HG02571 (cell line): ENCODE measurements around the gene WDR83.
A peak's percentile ranks its signal among the peaks of the same experiment; 100 is the strongest.
"Not testable (repeated sequence)": the region's sequence is repeated elsewhere in the genome, so short reads cannot be mapped to it uniquely, and the experiment has no call there.

Experiments
- ATAC-seq: cut with Tn5 transposase; IDR thresholded peaks from one replicate; pipeline ENCODE4 v1.9.1; 2021; ENCODE audit warnings: mild to moderate bottlenecking, moderate library complexity; ENCODE audit not compliant: unreplicated experiment

WDR83 gene

GRCh38 chr19:12666265-12667048, at the start of gene WDR83, which contains the start of gene MAN2B1:
WDR83 (plus strand) TSS chr19:12666807; CDS start chr19:12669791, 2,984 bp downstream.
MAN2B1 (minus strand) TSS chr19:12666742; CDS start chr19:12666701, 41 bp downstream.
- ATAC-seq: peak; percentile 40

- no peak for ATAC-seq
Measured at GRCh38 chr19:12617646-12618045, 49.0 kb upstream of the WDR83 start.

GRCh38 chr19:12621253-12622024, 45.2 kb upstream of the WDR83 start:
- not testable (repeated sequence) for ATAC-seq

- no peak for ATAC-seq
Measured at GRCh38 chr19:12623361-12624031, 43.1 kb upstream of the WDR83 start.

- no peak for ATAC-seq
Measured at GRCh38 chr19:12626958-12627357, 39.6 kb upstream of the WDR83 start.

- no peak for ATAC-seq
Measured at GRCh38 chr19:12628040-12629022, 38.3 kb upstream of the WDR83 start.

GRCh38 chr19:12629215-12629614, 37.4 kb upstream of the WDR83 start:
- ATAC-seq: no peak

GRCh38 chr19:12636631-12637030, 30.0 kb upstream of the WDR83 start:
- no peak for ATAC-seq

GRCh38 chr19:12638611-12639182, 27.9 kb upstream of the WDR83 start:
- no peak for ATAC-seq

- ATAC-seq: no peak
Measured at GRCh38 chr19:12639901-12640613, 26.6 kb upstream of the WDR83 start.

GRCh38 chr19:12641456-12641855, 25.2 kb upstream of the WDR83 start:
- ATAC-seq: no peak

- ATAC-seq: no peak
Measured at GRCh38 chr19:12642506-12642905, 24.1 kb upstream of the WDR83 start.

- not testable (repeated sequence) for ATAC-seq
Measured at GRCh38 chr19:12643716-12644115, 22.9 kb upstream of the WDR83 start.

GRCh38 chr19:12646551-12646950, 20.1 kb upstream of the WDR83 start:
- ATAC-seq: no peak

GRCh38 chr19:12647047-12647446, 19.6 kb upstream of the WDR83 start:
- ATAC-seq: no peak

- ATAC-seq: no peak
Measured at GRCh38 chr19:12647490-12648071, 19.0 kb upstream of the WDR83 start.

- no peak for ATAC-seq
Measured at GRCh38 chr19:12648088-12648487, 18.5 kb upstream of the WDR83 start.

- ATAC-seq: no peak
Measured at GRCh38 chr19:12649941-12650340, 16.7 kb upstream of the WDR83 start.

GRCh38 chr19:12652219-12652618, 14.4 kb upstream of the WDR83 start:
- ATAC-seq: no peak
